Endothelial cell of hepatic sinusoid (primary cell): ENCODE results near the gene IFNA21.
"Not testable (repeated sequence)": the region's sequence is repeated elsewhere in the genome, so short reads cannot be mapped to it uniquely, and the experiment has no call there.

Experiments
- in situ Hi-C: cut with HindIII; loops from 2 replicates; pipeline ENCODE4 v1.10.0; 2017; ENCODE audit warnings: low sequenced_read_pairs

IFNA21 gene

DNA sequence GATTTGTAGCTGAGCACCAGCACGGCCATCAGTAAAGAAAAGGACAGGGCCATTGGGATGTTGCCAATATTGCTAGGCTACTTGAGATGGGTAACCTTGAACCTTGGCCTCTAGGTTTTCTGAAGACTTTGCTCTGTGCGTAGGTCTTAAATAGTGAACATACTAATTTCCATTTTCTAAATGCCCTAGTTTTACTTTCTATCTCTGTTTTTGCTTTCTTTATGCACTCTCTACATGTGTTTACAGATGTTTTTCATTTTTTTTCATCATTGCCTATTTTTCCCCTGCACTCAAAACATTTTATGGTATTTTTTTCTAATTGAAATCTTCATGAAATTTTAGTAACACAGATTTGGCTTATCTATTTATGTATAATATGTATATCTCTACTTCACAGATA lies at the start of gene IFNA21:
Gene IFNA21, minus strand, starts transcription at position 101 of the 400 bp plus-strand sequence. Its CDS starts 48 bp downstream, at position 53.
- in situ Hi-C loops: not testable (repeated sequence)

DNA sequence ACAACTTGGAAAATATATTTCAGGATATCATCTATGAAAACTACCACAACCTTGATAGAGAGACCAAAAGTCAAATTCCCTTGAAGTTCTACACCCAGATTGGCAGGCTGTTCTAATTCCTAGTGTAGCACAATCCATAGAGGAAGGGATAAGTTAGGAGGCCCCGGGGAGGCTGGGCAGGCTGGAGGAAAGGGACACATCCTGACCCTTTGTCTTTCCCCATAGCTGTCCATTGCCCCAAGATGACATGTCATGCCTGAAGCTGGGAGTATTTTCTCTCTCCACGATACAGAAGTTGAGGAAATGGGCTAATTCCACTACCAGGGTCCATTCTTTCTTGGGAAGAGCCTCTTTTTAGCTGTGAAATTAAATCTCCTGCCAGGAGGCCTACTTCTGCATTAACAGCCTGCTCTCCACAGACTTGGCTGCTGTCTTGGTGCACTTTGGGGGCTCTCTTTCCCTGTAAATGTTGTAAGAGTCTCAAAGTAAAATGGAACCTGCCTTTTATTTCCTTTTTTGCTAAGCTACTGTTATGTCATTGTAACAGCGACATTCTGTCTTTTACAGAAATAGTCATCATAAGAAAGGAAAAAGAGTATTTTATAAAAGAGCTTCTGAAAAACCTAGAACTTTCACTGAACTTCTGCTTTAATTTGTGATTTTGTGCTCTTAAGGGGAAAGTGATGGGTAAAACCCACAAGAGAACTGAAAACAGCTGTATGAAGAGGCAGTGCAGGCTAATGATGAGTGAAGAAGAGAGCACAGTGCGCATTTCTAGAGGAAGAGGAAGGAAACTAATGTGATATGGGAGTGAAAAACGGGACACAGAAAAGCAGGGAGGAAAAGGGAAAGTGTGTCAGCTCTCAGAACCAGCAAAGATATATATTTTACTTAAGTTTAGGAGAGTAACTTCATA lies 47.2 kb upstream of the IFNA21 start:
- in situ Hi-C loops: not testable (repeated sequence)

DNA sequence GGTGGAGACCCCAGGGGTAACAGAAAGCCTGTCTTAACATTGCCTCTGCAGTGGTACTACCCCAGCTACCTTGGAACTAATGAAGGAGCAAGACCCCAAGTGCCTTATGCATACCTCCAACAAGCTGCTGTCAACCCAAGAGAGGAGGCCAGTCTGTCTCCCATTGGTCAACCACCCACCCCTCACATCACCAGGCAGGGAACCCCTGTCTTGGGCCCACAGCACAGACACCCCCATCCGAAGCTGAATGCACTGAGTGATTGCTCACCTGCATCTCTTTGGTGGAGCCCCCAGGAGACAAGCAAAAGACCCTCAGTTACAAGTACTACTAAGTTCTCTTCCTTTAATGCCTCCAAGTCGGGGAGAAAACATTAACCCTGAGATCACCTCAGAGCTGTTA lies 45.7 kb upstream of the IFNA21 start:
- in situ Hi-C loops: not testable (repeated sequence)

GRCh38 chr9:21210782-21211181 lies 44.3 kb upstream of the IFNA21 start:
- in situ Hi-C loops: not testable (repeated sequence)

DNA sequence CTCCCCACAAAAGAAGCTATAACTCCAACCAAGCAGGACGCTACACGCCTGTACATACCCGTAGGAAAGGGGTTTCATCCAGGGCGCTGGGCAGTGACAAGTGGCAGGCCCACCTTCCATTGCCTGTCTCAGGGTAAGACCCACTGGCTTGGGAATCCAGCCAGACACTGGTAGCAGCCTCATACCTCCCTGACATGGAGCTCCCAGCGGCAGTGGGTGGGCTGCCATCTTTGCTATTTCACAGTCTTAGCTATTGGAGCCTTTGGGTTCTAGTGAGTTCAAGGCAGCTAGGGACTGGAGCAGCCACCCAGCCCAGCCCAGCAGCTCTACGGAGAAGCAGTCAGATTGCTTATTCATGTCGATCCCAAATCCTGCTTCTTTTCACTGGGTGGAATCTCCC lies 43.9 kb upstream of the IFNA21 start:
- in situ Hi-C loops: no loop called here

DNA sequence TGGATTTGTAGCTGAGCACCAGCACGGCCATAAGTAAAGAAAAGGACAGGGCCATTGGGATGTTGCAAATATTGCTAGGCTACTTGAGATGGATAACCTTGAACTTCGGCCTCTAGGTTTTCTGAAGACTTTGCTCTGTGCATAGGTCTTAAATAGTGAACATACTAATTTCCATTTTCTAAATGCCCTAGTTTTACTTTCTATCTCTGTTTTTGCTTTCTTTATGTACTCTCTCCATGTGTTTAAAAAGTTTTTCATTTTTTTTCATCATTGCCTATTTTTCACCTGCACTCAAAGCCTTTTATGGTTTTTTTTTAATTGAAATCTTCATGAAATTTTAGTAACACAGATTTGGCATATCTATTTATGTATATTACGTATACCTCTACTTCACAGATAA lies 40.6 kb upstream of the IFNA21 start, which contains the start of gene IFNA10:
Gene IFNA10, minus strand, starts transcription at position 101 of the 400 bp plus-strand sequence. Its CDS starts 46 bp downstream, at position 55.
- in situ Hi-C loops: not testable (repeated sequence)

- in situ Hi-C loops: no loop called here
These were observed 38.7 kb upstream of the IFNA21 start for GRCh38 chr9:21205204-21205603.

DNA sequence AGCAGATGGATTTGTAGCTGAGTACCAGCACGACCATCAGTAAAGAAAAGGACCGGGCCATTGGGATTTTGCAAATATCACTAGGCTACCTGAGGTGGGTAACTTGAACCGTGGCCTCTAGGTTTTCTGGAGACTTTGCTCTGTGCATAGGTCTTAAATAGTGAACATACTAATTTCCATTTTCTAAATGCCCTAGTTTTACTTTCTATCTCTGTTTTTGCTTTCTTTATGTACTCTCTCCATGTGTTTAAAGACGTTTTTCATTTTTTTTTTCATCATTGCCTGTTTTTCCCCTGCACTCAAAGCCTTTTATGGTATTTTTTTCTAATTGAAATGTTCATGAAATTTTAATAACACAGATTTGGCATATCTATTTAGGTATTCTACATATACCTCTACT lies 35.6 kb upstream of the IFNA21 start, which contains the start of gene IFNA7:
Gene IFNA7, minus strand, starts transcription at position 101 of the 400 bp plus-strand sequence. Its CDS starts 40 bp downstream, at position 61.
- in situ Hi-C loops: not testable (repeated sequence)

- in situ Hi-C loops: not testable (repeated sequence)
These were observed 28.7 kb upstream of the IFNA21 start for GRCh38 chr9:21194867-21195776.

DNA sequence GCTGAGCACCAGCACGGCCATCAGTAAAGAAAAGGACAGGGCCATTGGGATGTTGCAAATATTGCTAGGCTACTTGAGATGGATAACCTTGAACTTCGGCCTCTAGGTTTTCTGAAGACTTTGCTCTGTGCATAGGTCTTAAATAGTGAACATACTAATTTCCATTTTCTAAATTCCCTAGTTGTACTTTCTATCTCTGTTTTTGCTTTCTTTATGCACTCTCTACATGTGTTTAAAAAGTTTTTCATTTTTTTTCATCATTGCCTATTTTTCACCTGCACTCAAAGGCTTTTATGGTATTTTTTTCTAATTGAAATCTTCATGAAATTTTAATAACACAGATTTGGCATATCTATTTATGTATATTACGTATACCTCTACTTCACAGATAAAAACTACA lies 21.0 kb upstream of the IFNA21 start, which contains the start of gene IFNA4:
Gene IFNA4, minus strand, starts transcription at position 101 of the 400 bp plus-strand sequence. Its CDS starts 56 bp downstream, at position 45.
- in situ Hi-C loops: not testable (repeated sequence)

- in situ Hi-C loops: not testable (repeated sequence)
These were observed 16.6 kb upstream of the IFNA21 start for GRCh38 chr9:21182810-21183736.

- in situ Hi-C loops: no loop called here
These were observed 8.2 kb upstream of the IFNA21 start for GRCh38 chr9:21174671-21175070.

- in situ Hi-C loops: no loop called here
These were observed 5.7 kb upstream of the IFNA21 start for GRCh38 chr9:21172156-21172555.

DNA sequence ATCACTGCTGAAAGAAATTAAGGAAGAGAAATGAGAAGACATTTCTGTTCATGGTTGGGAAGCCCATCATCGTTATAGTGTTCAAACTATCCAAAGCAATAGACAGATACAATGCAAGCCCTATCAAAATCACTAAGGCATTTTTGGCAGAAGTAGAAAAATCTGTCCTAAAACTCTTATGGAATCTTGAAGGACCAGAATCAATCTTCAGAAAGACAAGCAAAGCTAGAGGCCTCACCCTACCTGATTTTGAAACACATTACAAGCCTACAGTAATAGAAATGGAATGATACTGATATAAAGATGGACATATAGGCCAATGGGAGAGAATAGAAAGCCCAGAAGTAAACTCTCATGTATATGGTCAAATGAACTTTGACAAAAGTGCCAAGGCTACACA lies 4.9 kb upstream of the IFNA21 start:
- in situ Hi-C loops: no loop called here

- in situ Hi-C loops: no loop called here
These were observed 944 bp downstream of the IFNA21 start for GRCh38 chr9:21165516-21165915.

DNA sequence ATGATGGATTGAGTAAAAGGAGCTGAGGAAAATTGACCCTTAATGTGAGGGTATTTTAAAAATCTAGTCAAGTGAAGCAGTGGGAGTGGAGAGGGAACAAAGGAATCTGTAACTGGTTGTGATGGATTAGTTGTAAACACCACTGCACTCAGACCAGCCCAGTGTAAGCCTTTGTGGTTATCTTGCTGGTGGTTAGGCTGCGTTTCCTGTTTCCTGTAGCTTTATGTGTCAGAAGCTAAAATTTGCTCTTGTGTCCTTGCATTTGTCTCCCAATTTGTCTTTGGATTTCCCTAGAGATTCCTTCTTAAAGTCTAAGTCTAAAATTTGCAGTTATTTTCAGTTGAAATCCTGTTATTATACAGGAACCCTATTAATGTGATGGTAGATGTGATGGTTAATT lies 6.3 kb downstream of the IFNA21 start:
- in situ Hi-C loops: no loop called here

DNA sequence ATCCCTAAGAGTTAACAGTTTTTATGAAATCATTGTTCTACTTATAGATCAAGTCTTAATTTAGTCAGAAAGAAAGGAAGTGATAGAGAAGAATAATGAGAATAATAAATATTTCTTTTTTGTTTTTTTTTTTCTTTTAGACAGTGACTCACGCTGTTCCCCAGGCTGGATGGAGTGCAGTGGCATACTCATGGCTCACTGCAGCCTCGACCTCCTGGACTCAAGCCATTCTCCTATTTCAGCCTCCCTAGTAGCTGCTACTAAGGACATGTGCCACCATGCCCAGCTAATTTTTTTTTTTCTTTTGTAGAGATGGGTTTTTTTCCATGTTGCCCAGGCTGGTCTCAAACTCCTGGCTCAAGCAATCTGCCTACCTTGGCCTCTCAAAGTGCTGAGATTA lies 11.0 kb downstream of the IFNA21 start:
- in situ Hi-C loops: no loop called here

DNA sequence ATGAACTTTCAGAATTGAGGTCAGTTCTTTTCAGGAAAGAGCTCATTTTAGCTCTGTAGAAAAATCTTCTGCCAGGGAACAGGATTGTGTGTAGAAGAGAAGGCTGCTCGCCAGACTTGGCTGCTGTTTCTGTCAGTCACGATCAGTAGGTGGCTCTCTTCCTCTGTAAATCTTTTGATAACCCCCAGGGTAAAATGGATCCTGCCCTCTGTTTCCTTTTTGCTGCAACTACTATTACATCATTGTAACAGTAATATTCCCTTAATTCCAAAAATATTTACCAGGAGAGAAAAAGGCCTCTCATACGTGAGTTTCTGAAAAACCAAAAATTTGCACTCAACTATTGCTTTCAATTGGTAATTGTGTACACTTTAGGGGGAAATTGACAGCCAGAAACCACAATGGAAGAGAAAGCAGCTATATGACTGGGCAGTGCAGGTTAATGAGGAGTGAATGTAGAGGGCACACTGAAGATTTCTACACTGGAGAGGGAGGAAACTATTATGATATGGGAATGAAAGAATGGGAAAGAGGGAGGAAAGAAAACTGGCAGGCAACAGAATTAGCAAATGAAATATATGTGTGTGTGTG lies 12.3 kb downstream of the IFNA21 start:
- in situ Hi-C loops: no loop called here

- in situ Hi-C loops: no loop called here
These were observed 13.0 kb downstream of the IFNA21 start for GRCh38 chr9:21153336-21154017.
